HepG2 (cell line): Measurements from ENCODE around the gene TXNDC11. TPM values are rescaled to one million over a fixed set of nuclear protein-coding genes. Genes with fewer than 3 reads are reported as not detected.

Experiments used
- ATAC-seq: fragments of 200-7000 bp; cut with Tn5 transposase; 3 replicates; pipeline ENCODE4 v1.9.1; 2020; ENCODE audit warnings: mild to moderate bottlenecking, moderate library complexity
- BruUV-seq: library from RNA; stranded (reverse); fragments of 400-500 nt; replicated peaks from 2 replicates; lab custom pipeline; 2021; lab: Mats Ljungman, UMichigan
- CTCF ChIA-PET: fragments of 300-600 bp; formaldehyde crosslinking; extraction: SDS; loops from one replicate; lab custom pipeline; 2021; ENCODE audit warnings: low total read pairs, inconsistent platforms, low intra/inter-chr PET ratio; lab: Yijun Ruan, JAX
- POLR2A ChIA-PET: fragments of 350-600 bp; sonication (Branson Sonifier 250); formaldehyde crosslinking; loops from one replicate; lab custom pipeline; 2020; ENCODE audit warnings: antibody characterized with exemption, inconsistent platforms; lab: Yijun Ruan, JAX
- DNase-seq: peaks from one replicate; pipeline ENCODE4 v3.0.0-alpha.2; 2015; ENCODE audit warnings: low spot score
- FAIRE-seq: peaks from 3 replicates; lab custom pipeline; 2011; peaks lifted over from hg19 to GRCh38; lab: Jason Lieb, UNC
- H2AFZ ChIP-seq: one replicate; pipeline ENCODE4 v1.6.1; 2011; ENCODE audit warnings: low read length, inconsistent platforms
- H3K27ac ChIP-seq: fragments of 300-600 bp; 3 replicates; pipeline ENCODE4 v1.8.0; 2011; ENCODE audit warnings: mixed run types, mild to moderate bottlenecking, mixed read lengths, low read length, inconsistent platforms; ENCODE audit not compliant: insufficient read depth; ENCODE audit errors: extremely low read length
- H3K27me3 ChIP-seq, 2 experiments: fragments of 200-600 bp in 1 of 2; 2 replicates in 1 of 2; 3 replicates in 1 of 2; pipeline versions ENCODE4 v1.6.0 to v1.8.0; 2011; ENCODE audit warnings: low read length in 2 of 2, mild to moderate bottlenecking in 2 of 2, moderate library complexity in 2 of 2, inconsistent platforms in 1 of 2; ENCODE audit not compliant: insufficient read depth in 2 of 2, control insufficient read depth in 1 of 2
- H3K36me3 ChIP-seq, 2 experiments: fragments of 200-600 bp in 1 of 2; replicated peaks in 1 of 2; 2 replicates in 1 of 2; 3 replicates in 1 of 2; pipeline versions ENCODE4 v1.5.1 to v1.8.0; 2011; ENCODE audit warnings: low read length in 2 of 2, inconsistent platforms in 1 of 2; ENCODE audit not compliant: insufficient read depth in 2 of 2, control insufficient read depth in 1 of 2
- H3K4me1 ChIP-seq: 2 replicates; pipeline ENCODE4 v1.5.1; 2012; ENCODE audit warnings: low read length, inconsistent platforms; ENCODE audit not compliant: insufficient read depth
- H3K4me2 ChIP-seq: 2 replicates; pipeline ENCODE4 v1.6.0; 2011; ENCODE audit warnings: low read depth, low read length, inconsistent platforms
- H3K4me3 ChIP-seq, 3 experiments: fragments of 200-600 bp in 1 of 3; sonication (generic), shearing (Covaris generic) in 1 of 3; replicated peaks in 1 of 3; 2 replicates each; pipeline ENCODE4 v1.5.1; 2011 to 2016; ENCODE audit warnings: low read length in 3 of 3, inconsistent platforms in 2 of 3, low read depth in 2 of 3, mild to moderate bottlenecking in 2 of 3, control low read depth in 1 of 3, mixed read lengths in 1 of 3; ENCODE audit not compliant: insufficient read depth in 1 of 3
- H3K79me2 ChIP-seq: one replicate; pipeline ENCODE4 v1.6.1; 2011; ENCODE audit warnings: low read length, inconsistent platforms; ENCODE audit not compliant: insufficient read depth
- H3K9ac ChIP-seq: 2 replicates; pipeline ENCODE4 v1.6.0; 2011; ENCODE audit warnings: mild to moderate bottlenecking, low read depth, low read length, inconsistent platforms; ENCODE audit not compliant: insufficient read depth
- H3K9me3 ChIP-seq: 2 replicates; pipeline ENCODE4 v1.5.1; 2012; ENCODE audit warnings: mild to moderate bottlenecking, low read length
- H4K20me1 ChIP-seq: 2 replicates; pipeline ENCODE4 v1.6.0; 2011; ENCODE audit warnings: inconsistent platforms, mild to moderate bottlenecking, low read length, moderate library complexity; ENCODE audit not compliant: insufficient read depth
- BRCA1 ChIP-seq: sonication (generic); formaldehyde crosslinking; IDR thresholded peaks from 2 replicates; pipeline ENCODE4 v1.4.0; 2020; ENCODE audit warnings: missing genetic modification reagents
- CCAR2 ChIP-seq: fragments of 200-400 bp; formaldehyde crosslinking; optimal IDR thresholded peaks from 2 replicates; pipeline ENCODE3; 2018; ENCODE audit warnings: low read depth, mild to moderate bottlenecking, low read length, moderate library complexity
- CSRNP1 ChIP-seq: sonication (generic); formaldehyde crosslinking; IDR thresholded peaks from 2 replicates; pipeline ENCODE4 v1.8.1; 2023; ENCODE audit warnings: mild to moderate bottlenecking, missing genetic modification reagents
- HOXD1 ChIP-seq: sonication (generic); formaldehyde crosslinking; IDR thresholded peaks from 2 replicates; pipeline ENCODE4 v1.5.0; 2020; ENCODE audit warnings: missing genetic modification reagents
- KDM2A ChIP-seq: sonication (generic); formaldehyde crosslinking; IDR thresholded peaks from 2 replicates; pipeline ENCODE4 v1.4.0; 2020; ENCODE audit warnings: low read depth, missing genetic modification reagents, borderline replicate concordance
- MEIS2 ChIP-seq: sonication (generic); formaldehyde crosslinking; IDR thresholded peaks from 2 replicates; pipeline ENCODE4 v1.9.0; 2021; ENCODE audit warnings: mild to moderate bottlenecking, missing genetic modification reagents
- TEAD3 ChIP-seq: optimal IDR thresholded peaks from 2 replicates; pipeline ENCODE3; 2016; ENCODE audit warnings: borderline replicate concordance
- THYN1 ChIP-seq: sonication (generic); formaldehyde crosslinking; IDR thresholded peaks from 2 replicates; pipeline ENCODE4 v1.8.1; 2023; ENCODE audit warnings: low read depth, mild to moderate bottlenecking, moderate library complexity, missing genetic modification reagents, borderline replicate concordance
- ZBTB43 ChIP-seq: sonication (generic); formaldehyde crosslinking; conservative IDR thresholded peaks from 2 replicates; pipeline ENCODE4 v1.4.0; 2020; ENCODE audit warnings: missing genetic modification reagents
- ZFP41 ChIP-seq: sonication (generic); formaldehyde crosslinking; IDR thresholded peaks from 2 replicates; pipeline ENCODE4 v1.4.0; 2020; ENCODE audit warnings: mild to moderate bottlenecking, missing genetic modification reagents, borderline replicate concordance
- WGBS: methylation state at CpG from one replicate; pipeline ENCODE4 v1.1.6; 2017; ENCODE audit warnings: low lambda C conversion rate; 5-methylcytosine and 5-hydroxymethylcytosine counted together
- in situ Hi-C: cut with HindIII; loops from 2 replicates; pipeline ENCODE4 v1.10.0; 2017; ENCODE audit warnings: low pct_unique_long_range_greater_than_20kb; ENCODE audit not compliant: extremely low pct_ligation_motif_present
- intact Hi-C: fragments of 100-400 bp; cut with micrococcal nuclease; formaldehyde crosslinking; loops from one replicate; pipeline ENCODE4 v1.10.0; 2022; ENCODE audit not compliant: unreplicated experiment
- polyA plus RNA-seq, 8 experiments: library from polyadenylated mRNA; depleted of rRNA in 3 of 8; stranded (reverse) in 7 of 8; unstranded in 1 of 8; fragments of >200 nt; fragmentation: Illumina TruSeq in 4 of 8; extraction: Trizol in 4 of 8; gene quantifications; 2 replicates each; pipeline versions ENCODE4 v1.2.1 to v1.2.3, GENCODE V29; 2011 to 2016; ENCODE audit warnings: low read depth in 4 of 8, missing spikeins in 1 of 8, mixed read lengths in 1 of 8; ENCODE audit not compliant: insufficient read depth in 1 of 8
- total RNA-seq, 5 experiments: library from RNA; depleted of rRNA; stranded (reverse); fragments of >200 nt; fragmentation: Illumina TruSeq; extraction: Trizol; gene quantifications; 2 replicates each; pipeline ENCODE4 v1.2.3, GENCODE V29; 2016; ENCODE audit warnings: low read depth in 1 of 5

Gene TXNDC11
- total and polyA plus RNA-seq, 2 of the 13 experiments (the other 11 are each of a cell fraction or from before 2014, with no cell fraction given), result 74.9 to 123 TPM

GRCh38 chr16:11717811-11718210 lies 24.8 kb downstream of the TXNDC11 start:
- Histone ChIP-seq H3K9ac (no peak overlapping the region), H2AFZ (no peak overlapping the region), H3K79me2 (peaks cover 11% of the 10 kb centered on the region)
- in situ Hi-C loops, result loop anchor here (10.0 kb wide), 1 partner anchor 323 kb away; no protein-coding TSS in a partner anchor
- no peak for FAIRE-seq
- no TSS peak for BruUV-seq
- ATAC-seq, result no peak
- POLR2A ChIA-PET, result interaction anchor here (0.8 to 2.2 kb wide), 2 partner anchors 25 to 29 kb away, joined by 3 to 9 read pairs; partner anchors contain the start of gene TXNDC11
- TF ChIP-seq ZBTB43 (CRISPR knock-in tag), result no peak
- TF ChIP-seq MEIS2 (CRISPR knock-in tag), result no peak
- TF ChIP-seq HOXD1, result no peak
- TF ChIP-seq BRCA1 (CRISPR knock-in tag), result no peak
- no peak for TF ChIP-seq CCAR2
- no peak for TF ChIP-seq CSRNP1 (CRISPR knock-in tag)
- no peak for TF ChIP-seq THYN1 (CRISPR knock-in tag)
- TF ChIP-seq KDM2A (CRISPR knock-in tag), result no peak
- TF ChIP-seq ZFP41 (CRISPR knock-in tag), result no peak
- TF ChIP-seq TEAD3 (CRISPR knock-in tag), result no peak
- TF ChIP-seq, all 625 proteins: peak for 0
- no peak for DNase-seq
- Histone ChIP-seq H3K27me3 (no peaks in the 10 kb centered on the region), H3K4me3 (no peak overlapping the region), H3K9me3 (no peaks in the 10 kb centered on the region), H3K27ac (no peak overlapping the region), H3K4me1 (peaks cover 41% of the 10 kb centered on the region), H3K36me3 (peaks cover 21 to 76% of the 10 kb centered on the region in 2 experiments), H3K4me2 (no peak overlapping the region), H4K20me1 (peaks cover 25% of the 10 kb centered on the region; the same call in 1 of the 2 replicates)
- intact Hi-C loops, result no loop called here
- CTCF ChIA-PET, result no interaction called here
- WGBS, result 93% methylated on average over 5 of the region's 5 CpGs
